LNCaP clone FGC (cell line): ENCODE data around the gene CST1.
"Not testable (repeated sequence)": the region's sequence is repeated elsewhere in the genome, so short reads cannot be mapped to it uniquely, and the experiment has no call there.

Experiments used
- DNase-seq: peaks from one replicate; pipeline ENCODE4 v3.0.0-alpha.2; 2011; ENCODE audit warnings: low read depth
- H3K4me3 ChIP-seq: 2 replicates; pipeline ENCODE4 v1.5.1; 2011; ENCODE audit warnings: mild to moderate bottlenecking, low read depth, low read length, control low read depth
- CTCF ChIP-seq: IDR thresholded peaks from 2 replicates; pipeline ENCODE4 v1.5.1; 2012; ENCODE audit warnings: mild to moderate bottlenecking; ENCODE audit not compliant: control insufficient read depth, insufficient read depth; ENCODE audit errors: extremely low read depth

The CST1 gene

GRCh38 chr20:23776067-23776771 is 25.5 kb upstream of the CST1 start:
- H3K4me3 ChIP-seq = no peak overlapping the region
- no peak for TF ChIP-seq CTCF
- DNase-seq = no peak

DNA sequence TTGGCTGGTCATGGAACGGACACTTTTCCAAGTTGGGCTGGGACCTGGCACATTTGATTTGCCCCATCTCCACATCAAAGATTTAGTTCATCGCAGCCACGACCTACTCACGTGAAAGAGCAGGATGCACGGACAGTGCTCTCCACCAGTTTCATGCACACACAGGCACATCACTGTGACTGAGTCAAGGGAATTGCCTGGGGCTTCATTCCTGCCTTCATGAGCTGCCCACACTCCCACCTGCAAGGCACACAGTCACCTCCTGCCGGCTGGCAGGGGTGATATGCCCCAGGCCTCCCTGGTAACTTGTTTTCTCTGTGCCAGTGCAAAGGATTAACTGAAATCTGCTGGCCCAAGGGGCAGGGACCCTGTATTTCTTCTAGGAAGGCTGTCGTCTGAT is 23.3 kb upstream of the CST1 start:
- no peak overlapping the region for H3K4me3 ChIP-seq
- DNase-seq = no peak
- no peak for TF ChIP-seq CTCF

- H3K4me3 ChIP-seq = no peak overlapping the region
- DNase-seq = no peak
- TF ChIP-seq CTCF = no peak
Measured at GRCh38 chr20:23773579-23773978, 22.8 kb upstream of the CST1 start.

- DNase-seq = no peak
- no peak for TF ChIP-seq CTCF
- no peak overlapping the region for H3K4me3 ChIP-seq
Measured at GRCh38 chr20:23773127-23773526, 22.4 kb upstream of the CST1 start.

- no peak overlapping the region for H3K4me3 ChIP-seq
- no peak for TF ChIP-seq CTCF
Measured at GRCh38 chr20:23772074-23772473, 21.3 kb upstream of the CST1 start.

GRCh38 chr20:23770384-23770783 is 19.6 kb upstream of the CST1 start:
- no peak overlapping the region for H3K4me3 ChIP-seq
- TF ChIP-seq CTCF = no peak
- DNase-seq = no peak

More at GRCh38 chr20:23772074-23772473, 21.3 kb upstream of the CST1 start:
- DNase-seq = no peak

DNA sequence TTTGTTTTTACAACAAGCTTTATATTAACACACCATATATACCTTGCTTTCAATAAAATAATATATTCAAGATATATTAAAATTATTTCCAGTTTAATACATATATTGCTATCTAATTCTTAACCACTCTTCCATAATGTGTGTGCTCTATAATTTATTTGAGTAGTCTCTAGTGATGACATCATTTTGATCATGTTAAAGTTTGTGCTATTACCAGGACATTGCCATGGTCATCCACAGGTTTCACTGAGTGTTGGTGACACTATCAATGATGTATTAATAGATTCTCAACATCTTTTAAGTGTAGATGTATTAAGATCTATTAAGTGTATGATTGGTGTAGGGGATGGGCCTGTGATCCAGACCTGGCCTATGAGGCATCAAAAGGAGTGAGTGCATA is 17.8 kb upstream of the CST1 start:
- H3K4me3 ChIP-seq, DNase-seq: not testable (repeated sequence)
